ENCODE data around the gene C2orf69. TPM values are rescaled to one million over a fixed set of nuclear protein-coding genes. Genes with fewer than 3 reads are reported as not detected.

Gene C2orf69
- total RNA-seq, 1 donor from 2014 or later, result 13.6 TPM

- Mint-ChIP-seq H3K27ac (no peak overlapping the region), H3K4me1 (ENCODE audit: low read depth) (no peaks in the 10 kb centered on the region), H3K9me3 (ENCODE audit: low read depth) (peaks cover under 1% of the 10 kb centered on the region), H3K36me3 (ENCODE audit: insufficient read depth) (no peaks in the 10 kb centered on the region), H3K4me3 (ENCODE audit: low read depth) (no peak overlapping the region), H3K27me3 (no peaks in the 10 kb centered on the region)
- no peak for TF ChIP-seq CTCF (IDR thresholded peaks at IDR 0.05; ENCODE audit: unreplicated experiment)
- DNase-seq (ENCODE audit: low spot score, unreplicated experiment), result no peak
Observed at GRCh38 chr2:199883474-199884212, 27.4 kb upstream of the C2orf69 start.

GRCh38 chr2:199895406-199895805 is 15.7 kb upstream of the C2orf69 start:
- Mint-ChIP-seq H3K27ac (peak overlapping the region; percentile 63), H3K36me3 (ENCODE audit: insufficient read depth) (no peaks in the 10 kb centered on the region), H3K4me3 (ENCODE audit: low read depth) (no peak overlapping the region), H3K27me3 (no peaks in the 10 kb centered on the region), H3K9me3 (ENCODE audit: low read depth) (no peaks in the 10 kb centered on the region), H3K4me1 (ENCODE audit: low read depth) (peaks cover 4% of the 10 kb centered on the region)
- DNase-seq (ENCODE audit: low spot score, unreplicated experiment), result no peak
- no peak for TF ChIP-seq CTCF (IDR thresholded peaks at IDR 0.05; ENCODE audit: unreplicated experiment)

- no peak for TF ChIP-seq CTCF (IDR thresholded peaks at IDR 0.05; ENCODE audit: unreplicated experiment)
- Mint-ChIP-seq H3K4me1 (ENCODE audit: low read depth) (peaks cover 4% of the 10 kb centered on the region), H3K27me3 (no peaks in the 10 kb centered on the region), H3K36me3 (ENCODE audit: insufficient read depth) (no peaks in the 10 kb centered on the region), H3K9me3 (ENCODE audit: low read depth) (no peaks in the 10 kb centered on the region), H3K4me3 (ENCODE audit: low read depth) (no peak overlapping the region), H3K27ac (no peak overlapping the region)
- no peak for DNase-seq (ENCODE audit: low spot score, unreplicated experiment)
Observed at GRCh38 chr2:199896617-199897016, 14.5 kb upstream of the C2orf69 start.

- Mint-ChIP-seq H3K36me3 (ENCODE audit: insufficient read depth) (no peaks in the 10 kb centered on the region), H3K27me3 (no peaks in the 10 kb centered on the region), H3K4me1 (ENCODE audit: low read depth) (no peaks in the 10 kb centered on the region), H3K9me3 (ENCODE audit: low read depth) (no peaks in the 10 kb centered on the region), H3K27ac (no peak overlapping the region), H3K4me3 (ENCODE audit: low read depth) (no peak overlapping the region)
- DNase-seq (ENCODE audit: low spot score, unreplicated experiment), result no peak
- TF ChIP-seq CTCF (IDR thresholded peaks at IDR 0.05; ENCODE audit: unreplicated experiment), result no peak
Observed at GRCh38 chr2:199901942-199902341, 9.2 kb upstream of the C2orf69 start.

- no peak for DNase-seq (ENCODE audit: low spot score, unreplicated experiment)
- Mint-ChIP-seq H3K27ac (no peak overlapping the region), H3K9me3 (ENCODE audit: low read depth) (no peaks in the 10 kb centered on the region), H3K4me3 (ENCODE audit: low read depth) (no peak overlapping the region), H3K27me3 (no peaks in the 10 kb centered on the region), H3K4me1 (ENCODE audit: low read depth) (no peaks in the 10 kb centered on the region), H3K36me3 (ENCODE audit: insufficient read depth) (no peaks in the 10 kb centered on the region)
- TF ChIP-seq CTCF (IDR thresholded peaks at IDR 0.05; ENCODE audit: unreplicated experiment), result no peak
Observed at GRCh38 chr2:199902486-199903110, 8.5 kb upstream of the C2orf69 start.

All from progenitor cell of endocrine pancreas (in vitro differentiated cells).